Activated T-cell treated with anti-CD3 and anti-CD28 coated beads, Interleukin-2, amount 50 U/mL, for 1 hour (primary cell): Measurements from ENCODE around the gene AFAP1L2.
A peak's percentile ranks its signal among the peaks of the same experiment; 100 is the strongest.

Experiments used
- DNase-seq: peaks from one replicate; pipeline ENCODE4 v3.0.0-alpha.2; 2020

The AFAP1L2 gene

GRCh38 chr10:114307731-114308130 lies 96.6 kb downstream of the AFAP1L2 start:
- DNase-seq = no peak

GRCh38 chr10:114306116-114306973 lies 98.0 kb downstream of the AFAP1L2 start:
- DNase-seq = no peak

- no peak for DNase-seq
These were observed 98.8 kb downstream of the AFAP1L2 start for GRCh38 chr10:114305521-114305925.

- peak; percentile 66 for DNase-seq
These were observed 99.5 kb downstream of the AFAP1L2 start for GRCh38 chr10:114304571-114305421.

- DNase-seq = peak; percentile 68
These were observed 100.2 kb downstream of the AFAP1L2 start for GRCh38 chr10:114304017-114304570.

- DNase-seq = no peak
These were observed 100.7 kb downstream of the AFAP1L2 start for GRCh38 chr10:114303556-114303955.

GRCh38 chr10:114301951-114302710 lies 102.2 kb downstream of the AFAP1L2 start:
- no peak for DNase-seq

GRCh38 chr10:114301177-114301576 lies 103.1 kb downstream of the AFAP1L2 start:
- no peak for DNase-seq

- DNase-seq = no peak
These were observed 104.2 kb downstream of the AFAP1L2 start for GRCh38 chr10:114300036-114300645.

GRCh38 chr10:114297136-114297705 lies 107.1 kb downstream of the AFAP1L2 start:
- DNase-seq = no peak

- no peak for DNase-seq
These were observed 108.9 kb downstream of the AFAP1L2 start for GRCh38 chr10:114295393-114295792.

GRCh38 chr10:114294549-114294948 lies 109.8 kb downstream of the AFAP1L2 start:
- no peak for DNase-seq

- DNase-seq = no peak
These were observed 111.2 kb downstream of the AFAP1L2 start for GRCh38 chr10:114293075-114293474.

- no peak for DNase-seq
These were observed 112.8 kb downstream of the AFAP1L2 start for GRCh38 chr10:114291516-114291915.

- DNase-seq = no peak
These were observed 113.2 kb downstream of the AFAP1L2 start for GRCh38 chr10:114291076-114291475.

GRCh38 chr10:114290038-114290437 lies 114.3 kb downstream of the AFAP1L2 start:
- no peak for DNase-seq

GRCh38 chr10:114289096-114289436 lies 115.2 kb downstream of the AFAP1L2 start:
- no peak for DNase-seq

- DNase-seq = no peak
These were observed 115.7 kb downstream of the AFAP1L2 start for GRCh38 chr10:114288424-114289095.

- no peak for DNase-seq
These were observed 117.4 kb downstream of the AFAP1L2 start for GRCh38 chr10:114286921-114287320.

GRCh38 chr10:114285961-114286441 lies 118.3 kb downstream of the AFAP1L2 start:
- no peak for DNase-seq

- DNase-seq = no peak
These were observed 119.8 kb downstream of the AFAP1L2 start for GRCh38 chr10:114284346-114285071.
